ENCODE measurements around the gene TSEN54. TPM values are rescaled to one million over a fixed set of nuclear protein-coding genes. Genes with fewer than 3 reads are reported as not detected.

The TSEN54 gene
- total RNA-seq, 2 experiments from 2014 or later: 57.4 to 69.8 TPM

DNA sequence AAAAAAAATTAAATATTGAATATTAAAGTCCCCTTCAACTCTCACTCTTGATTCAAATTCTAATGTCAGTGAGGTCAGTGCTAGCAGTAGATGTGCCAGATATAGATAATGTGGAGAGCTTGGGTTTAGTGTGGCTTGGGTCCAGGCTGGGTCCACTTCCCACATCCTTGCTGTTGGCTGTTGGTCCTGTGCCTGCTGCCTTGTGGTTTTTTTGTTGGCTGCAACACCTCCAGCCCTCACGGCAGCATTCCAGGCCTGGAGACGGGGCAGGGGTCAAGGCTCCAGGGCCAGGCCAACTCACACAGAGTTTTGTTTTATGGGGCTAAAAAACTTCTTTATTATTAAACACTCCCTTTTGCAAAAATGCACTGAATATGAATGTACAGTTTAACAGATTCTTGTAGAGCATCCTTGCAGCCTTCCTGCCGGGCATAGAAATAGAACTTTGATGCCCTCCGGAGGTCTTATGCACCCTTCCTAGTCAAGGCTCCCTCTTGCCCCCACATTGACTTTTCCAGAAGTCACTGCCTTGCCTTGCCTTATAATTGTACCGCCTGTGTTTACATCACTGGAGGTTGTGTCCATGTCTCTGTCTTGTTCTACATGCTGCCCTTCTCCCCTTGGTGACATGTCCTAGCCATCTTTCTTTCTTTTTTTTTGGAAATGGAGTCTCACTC is 45.7 kb downstream of the TSEN54 start:
- Histone ChIP-seq H3K27ac (ENCODE audit: low read depth, low read length, poor library complexity, severe bottlenecking) (no peak overlapping the region), H3K9me2 (ENCODE audit: insufficient read depth, low read length) (no peaks in the 10 kb centered on the region), H3K4me3 (ENCODE audit: low read depth, low read length, poor library complexity, severe bottlenecking) (no peak overlapping the region), H2AFZ (ENCODE audit: low read length) (no peak overlapping the region), H4K20me1 (ENCODE audit: insufficient read depth, low read length) (no peaks in the 10 kb centered on the region), H3K4me1 (ENCODE audit: insufficient read depth, low read length, poor library complexity, severe bottlenecking) (peaks cover 10% of the 10 kb centered on the region), H3K36me3 (ENCODE audit: insufficient read depth, low read length) (no peaks in the 10 kb centered on the region), H3K9me3 (ENCODE audit: low read length) (no peaks in the 10 kb centered on the region), H3K4me2 (ENCODE audit: low read length) (no peak overlapping the region), H3K79me2 (ENCODE audit: insufficient read depth, low read depth, low read length) (no peaks in the 10 kb centered on the region)
- BruUV-seq (replicated peaks): no TSS peak
- POLR2A ChIA-PET: no interaction called here
- no peak for DNase-seq (ENCODE audit: low spot score)
- intact Hi-C loops (cut with micrococcal nuclease; ENCODE audit: unreplicated experiment): no loop called here
- TF ChIP-seq, protein P1, sequence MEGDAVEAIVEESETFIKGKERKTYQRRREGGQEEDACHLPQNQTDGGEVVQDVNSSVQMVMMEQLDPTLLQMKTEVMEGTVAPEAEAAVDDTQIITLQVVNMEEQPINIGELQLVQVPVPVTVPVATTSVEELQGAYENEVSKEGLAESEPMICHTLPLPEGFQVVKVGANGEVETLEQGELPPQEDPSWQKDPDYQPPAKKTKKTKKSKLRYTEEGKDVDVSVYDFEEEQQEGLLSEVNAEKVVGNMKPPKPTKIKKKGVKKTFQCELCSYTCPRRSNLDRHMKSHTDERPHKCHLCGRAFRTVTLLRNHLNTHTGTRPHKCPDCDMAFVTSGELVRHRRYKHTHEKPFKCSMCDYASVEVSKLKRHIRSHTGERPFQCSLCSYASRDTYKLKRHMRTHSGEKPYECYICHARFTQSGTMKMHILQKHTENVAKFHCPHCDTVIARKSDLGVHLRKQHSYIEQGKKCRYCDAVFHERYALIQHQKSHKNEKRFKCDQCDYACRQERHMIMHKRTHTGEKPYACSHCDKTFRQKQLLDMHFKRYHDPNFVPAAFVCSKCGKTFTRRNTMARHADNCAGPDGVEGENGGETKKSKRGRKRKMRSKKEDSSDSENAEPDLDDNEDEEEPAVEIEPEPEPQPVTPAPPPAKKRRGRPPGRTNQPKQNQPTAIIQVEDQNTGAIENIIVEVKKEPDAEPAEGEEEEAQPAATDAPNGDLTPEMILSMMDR (conservative IDR thresholded peaks at IDR 0.05; ENCODE audit: low read length): no peak
- no peak for TF ChIP-seq EZH2phosphoT487 (IDR thresholded peaks at IDR 0.05; ENCODE audit: borderline replicate concordance, low read depth, low read length)
- CTCF ChIA-PET (ENCODE audit: unreplicated experiment): no interaction called here

DNA sequence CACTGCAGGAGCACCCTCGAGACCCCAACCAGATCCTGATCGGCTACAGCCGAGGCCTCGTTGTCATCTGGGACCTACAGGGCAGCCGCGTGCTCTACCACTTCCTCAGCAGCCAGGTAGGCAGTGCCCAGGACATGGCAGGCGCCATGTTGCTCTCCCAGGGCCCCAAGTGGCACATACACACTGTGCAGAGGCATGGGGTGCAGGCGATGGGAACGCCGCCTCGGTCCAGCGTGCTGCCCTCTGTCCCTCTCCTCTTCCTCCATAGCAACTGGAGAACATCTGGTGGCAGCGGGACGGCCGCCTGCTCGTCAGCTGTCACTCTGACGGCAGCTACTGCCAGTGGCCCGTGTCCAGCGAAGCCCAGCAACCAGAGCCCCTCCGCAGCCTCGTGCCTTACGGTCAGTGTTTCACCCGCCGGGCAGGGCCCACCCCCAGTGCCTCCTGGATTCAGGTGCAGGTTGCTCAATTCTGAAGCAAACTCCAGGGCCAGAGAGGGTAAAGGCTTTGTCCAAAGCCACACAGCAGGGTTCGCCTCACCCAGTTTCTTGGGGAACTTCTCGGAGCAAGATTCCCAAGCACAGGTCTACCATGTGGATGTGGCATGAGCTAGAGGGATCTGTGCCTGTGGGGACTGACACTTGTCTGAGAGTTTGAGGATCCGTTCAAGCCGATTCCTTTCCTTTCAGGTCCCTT is 46.9 kb downstream of the TSEN54 start:
- Histone ChIP-seq H4K20me1 (ENCODE audit: insufficient read depth, low read length) (no peaks in the 10 kb centered on the region), H2AFZ (ENCODE audit: low read length) (no peak overlapping the region), H3K36me3 (ENCODE audit: insufficient read depth, low read length) (no peaks in the 10 kb centered on the region), H3K4me1 (ENCODE audit: insufficient read depth, low read length, poor library complexity, severe bottlenecking) (peaks cover 21% of the 10 kb centered on the region), H3K9me2 (ENCODE audit: insufficient read depth, low read length) (no peaks in the 10 kb centered on the region), H3K4me2 (ENCODE audit: low read length) (no peak overlapping the region), H3K79me2 (ENCODE audit: insufficient read depth, low read depth, low read length) (no peaks in the 10 kb centered on the region), H3K4me3 (ENCODE audit: low read depth, low read length, poor library complexity, severe bottlenecking) (no peak overlapping the region), H3K9me3 (ENCODE audit: low read length) (no peaks in the 10 kb centered on the region), H3K27ac (ENCODE audit: low read depth, low read length, poor library complexity, severe bottlenecking) (no peak overlapping the region)
- POLR2A ChIA-PET: no interaction called here
- TF ChIP-seq, protein P1 (conservative IDR thresholded peaks at IDR 0.05; ENCODE audit: low read length): no peak
- no peak for TF ChIP-seq EZH2phosphoT487 (IDR thresholded peaks at IDR 0.05; ENCODE audit: borderline replicate concordance, low read depth, low read length)
- intact Hi-C loops (cut with micrococcal nuclease; ENCODE audit: unreplicated experiment): no loop called here
- no peak for DNase-seq (ENCODE audit: low spot score)
- BruUV-seq (replicated peaks): no TSS peak
- CTCF ChIA-PET (ENCODE audit: unreplicated experiment): no interaction called here

DNA sequence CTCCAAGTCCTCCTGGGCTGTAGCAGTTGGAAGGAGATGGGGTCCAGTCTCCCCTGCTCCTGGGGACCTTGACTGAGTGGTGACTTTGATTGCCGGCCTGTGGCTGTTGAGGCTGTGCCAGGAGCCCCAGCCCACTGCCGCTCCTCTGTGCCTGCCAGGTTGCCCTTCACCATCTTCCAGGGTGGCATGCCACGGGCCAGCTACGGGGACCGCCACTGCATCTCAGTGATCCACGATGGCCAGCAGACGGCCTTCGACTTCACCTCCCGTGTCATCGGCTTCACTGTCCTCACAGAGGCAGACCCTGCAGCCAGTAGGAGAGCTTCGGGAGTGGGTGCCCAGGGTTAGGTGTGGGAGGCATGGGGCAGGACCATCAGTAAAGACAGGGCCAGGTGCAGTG is 47.9 kb downstream of the TSEN54 start:
- Histone ChIP-seq H2AFZ (ENCODE audit: low read length) (no peak overlapping the region), H3K4me1 (ENCODE audit: insufficient read depth, low read length, poor library complexity, severe bottlenecking) (peaks cover 27% of the 10 kb centered on the region), H3K4me2 (ENCODE audit: low read length) (no peak overlapping the region), H4K20me1 (ENCODE audit: insufficient read depth, low read length) (no peaks in the 10 kb centered on the region), H3K9me2 (ENCODE audit: insufficient read depth, low read length) (no peaks in the 10 kb centered on the region), H3K27ac (ENCODE audit: low read depth, low read length, poor library complexity, severe bottlenecking) (no peak overlapping the region), H3K36me3 (ENCODE audit: insufficient read depth, low read length) (no peaks in the 10 kb centered on the region), H3K9me3 (ENCODE audit: low read length) (no peaks in the 10 kb centered on the region), H3K4me3 (ENCODE audit: low read depth, low read length, poor library complexity, severe bottlenecking) (no peak overlapping the region), H3K79me2 (ENCODE audit: insufficient read depth, low read depth, low read length) (no peaks in the 10 kb centered on the region)
- no peak for TF ChIP-seq EZH2phosphoT487 (IDR thresholded peaks at IDR 0.05; ENCODE audit: borderline replicate concordance, low read depth, low read length)
- TF ChIP-seq, protein P1 (conservative IDR thresholded peaks at IDR 0.05; ENCODE audit: low read length): no peak
- DNase-seq (ENCODE audit: low spot score): no peak
- CTCF ChIA-PET (ENCODE audit: unreplicated experiment): no interaction called here
- POLR2A ChIA-PET: interaction anchor here (0.7 kb wide), 1 partner anchor 171 kb away, joined by 3 read pairs; no protein-coding TSS in a partner anchor
- no TSS peak for BruUV-seq (replicated peaks)
- intact Hi-C loops (cut with micrococcal nuclease; ENCODE audit: unreplicated experiment): no loop called here

Measured in OCI-LY7 (cell line).